ENCODE measurements around the gene PTPN18. TPM values are rescaled to one million over a fixed set of nuclear protein-coding genes. Genes with fewer than 3 reads are reported as not detected.
"Not testable (repeated sequence)": the region's sequence is repeated elsewhere in the genome, so short reads cannot be mapped to it uniquely, and the experiment has no call there.

PTPN18 gene
- total RNA-seq = 10 to 100 TPM; 24.2 to 28.0 TPM
- long read RNA-seq = 0 reads

- intact Hi-C loops (cut with DNase I) = no loop called here
- ATAC-seq = peak; percentile 98 to 99
- peak; percentile 93 for DNase-seq
These were observed at the start of gene PTPN18 for GRCh38 chr2:130355578-130356431. PTPN18 (plus strand) TSS chr2:130356056; CDS start chr2:130356108, 52 bp downstream.

- intact Hi-C loops (cut with DNase I) = no loop called here
- DNase-seq = no peak
- ATAC-seq = no peak
These were observed 48.0 kb upstream of the PTPN18 start for GRCh38 chr2:130307850-130308249.

GRCh38 chr2:130310881-130311280, 45.0 kb upstream of the PTPN18 start:
- DNase-seq (no peak), ATAC-seq (no peak)
- intact Hi-C loops (cut with DNase I) = no loop called here

- intact Hi-C loops (cut with DNase I) = no loop called here
- no peak for ATAC-seq
- no peak for DNase-seq
These were observed 42.0 kb upstream of the PTPN18 start for GRCh38 chr2:130313812-130314334.

- no peak for DNase-seq
- intact Hi-C loops (cut with DNase I) = no loop called here
- no peak for ATAC-seq
These were observed 41.5 kb upstream of the PTPN18 start for GRCh38 chr2:130314377-130314776.

GRCh38 chr2:130316596-130316995, 39.3 kb upstream of the PTPN18 start:
- DNase-seq = no peak
- ATAC-seq = no peak
- intact Hi-C loops (cut with DNase I) = no loop called here

- DNase-seq (no peak), ATAC-seq (no peak)
- intact Hi-C loops (cut with DNase I) = no loop called here
These were observed 37.0 kb upstream of the PTPN18 start for GRCh38 chr2:130318906-130319305.

GRCh38 chr2:130319536-130319935, 36.3 kb upstream of the PTPN18 start:
- intact Hi-C loops (cut with DNase I) = no loop called here
- DNase-seq = no peak
- no peak for ATAC-seq

- ATAC-seq = peak in 1 of 2 donors; percentile 25
- intact Hi-C loops (cut with DNase I) = no loop called here
- DNase-seq = no peak
These were observed 27.9 kb upstream of the PTPN18 start for GRCh38 chr2:130327703-130328527.

- no peak for DNase-seq
- ATAC-seq = no peak
- intact Hi-C loops (cut with DNase I) = no loop called here
These were observed 27.1 kb upstream of the PTPN18 start for GRCh38 chr2:130328710-130329109.

GRCh38 chr2:130332271-130333073, 23.4 kb upstream of the PTPN18 start:
- DNase-seq (peak; percentile 83), ATAC-seq (peak; percentile 67 to 82)
- intact Hi-C loops (cut with DNase I) = loop anchor here in 1 of 2 donors (5.0 to 10.0 kb wide), 2 partner anchors 148 to 175 kb away; partner anchors contain the start of genes MZT2B and SMPD4

- not testable (repeated sequence) for DNase-seq, ATAC-seq
- intact Hi-C loops (cut with DNase I) = loop anchor here in 1 of 2 donors (5.0 to 10.0 kb wide), 2 partner anchors 148 to 176 kb away; partner anchors contain the start of genes MZT2B and SMPD4
These were observed 22.6 kb upstream of the PTPN18 start for GRCh38 chr2:130333253-130333652.

- ATAC-seq (no peak), DNase-seq (no peak)
- intact Hi-C loops (cut with DNase I) = loop anchor here in 1 of 2 donors (5.0 to 10.0 kb wide), 2 partner anchors 149 to 177 kb away; partner anchors contain the start of genes MZT2B and SMPD4
These were observed 21.8 kb upstream of the PTPN18 start for GRCh38 chr2:130334026-130334425.

- intact Hi-C loops (cut with DNase I) = loop anchor here (5.0 to 10.0 kb wide), 2 partner anchors 150 to 153 kb away; partner anchors contain the start of genes MZT2B (in 2 of the 2) and SMPD4 (in 2 of the 2)
- DNase-seq (no peak), ATAC-seq (no peak)
These were observed 20.6 kb upstream of the PTPN18 start for GRCh38 chr2:130335226-130335625.

- ATAC-seq = no peak
- intact Hi-C loops (cut with DNase I) = loop anchor here (5.0 to 10.0 kb wide), 2 partner anchors 152 to 154 kb away; partner anchors contain the start of genes MZT2B (in 2 of the 2) and SMPD4 (in 2 of the 2)
- no peak for DNase-seq
These were observed 19.5 kb upstream of the PTPN18 start for GRCh38 chr2:130336150-130336876.

- DNase-seq = peak; percentile 76
These were observed 18.8 kb upstream of the PTPN18 start for GRCh38 chr2:130336877-130337734.

More at GRCh38 chr2:130336877-130337734, 18.8 kb upstream of the PTPN18 start:
- intact Hi-C loops (cut with DNase I) = loop anchor here (5.0 to 10.0 kb wide), 2 partner anchors 152 to 155 kb away; partner anchors contain the start of genes MZT2B (in 2 of the 2) and SMPD4 (in 2 of the 2)
- peak; percentile 65 to 75 for ATAC-seq

All from left cardiac atrium (tissue), 4 donors.